Activated naive CD4-positive, alpha-beta T cell treated with anti-CD3 and anti-CD28 coated beads for 36 hours (primary cell): ENCODE measurements around the gene CD84. TPM values are rescaled to one million over a fixed set of nuclear protein-coding genes. Genes with fewer than 3 reads are reported as not detected.
"Not testable (repeated sequence)": the region's sequence is repeated elsewhere in the genome, so short reads cannot be mapped to it uniquely, and the experiment has no call there.

Experiments
- CTCF ChIA-PET: fragments of 350-600 bp; sonication (Branson Sonifier 250); formaldehyde crosslinking; loops from one replicate; lab custom pipeline; 2021; ENCODE audit warnings: antibody characterized with exemption; lab: Charles Lee
- DNase-seq: peaks from one replicate; pipeline ENCODE4 v3.0.0-alpha.2; 2020
- H3K27ac Mint-ChIP-seq: one replicate; pipeline ENCODE4 v1.8.0; 2021; ENCODE audit warnings: mild to moderate bottlenecking, mixed read lengths
- H3K27me3 Mint-ChIP-seq: one replicate; pipeline ENCODE4 v1.8.0; 2021; ENCODE audit warnings: low read depth, mixed read lengths
- H3K36me3 Mint-ChIP-seq: one replicate; pipeline ENCODE4 v1.8.0; 2021; ENCODE audit warnings: low read depth, mixed read lengths
- H3K4me1 Mint-ChIP-seq: one replicate; pipeline ENCODE4 v1.8.0; 2021; ENCODE audit warnings: low read depth, mixed read lengths
- H3K4me3 Mint-ChIP-seq: one replicate; pipeline ENCODE4 v1.8.0; 2021; ENCODE audit warnings: mild to moderate bottlenecking, moderate library complexity, mixed read lengths
- H3K9me3 Mint-ChIP-seq: one replicate; pipeline ENCODE4 v1.8.0; 2021; ENCODE audit warnings: mixed read lengths
- intact Hi-C: fragments of 100-400 bp; cut with micrococcal nuclease; formaldehyde crosslinking; loops from one replicate; pipeline ENCODE4 v1.15.1; 2023
- total RNA-seq, 2 experiments: library from RNA; stranded (reverse); gene quantifications; one replicate each; pipeline ENCODE4 v1.2.3, GENCODE V29; 2021

Gene CD84
- total RNA-seq, 2 experiments from 2014 or later, result 8.6 to 9.2 TPM

GRCh38 chr1:160499631-160500030 lies 79.7 kb downstream of the CD84 start:
- DNase-seq, result no peak
- intact Hi-C loops, result loop anchor here (1.0 kb wide), 1 partner anchor 8 kb away; no protein-coding TSS in a partner anchor
- H3K4me1 Mint-ChIP-seq, result peaks cover 83% of the 10 kb centered on the region
- H3K9me3 Mint-ChIP-seq, result peaks cover 15% of the 10 kb centered on the region
- no peaks in the 10 kb centered on the region for H3K27me3 Mint-ChIP-seq
- H3K4me3 Mint-ChIP-seq, result no peak overlapping the region
- peak overlapping the region; percentile 68 for H3K27ac Mint-ChIP-seq
- CTCF ChIA-PET, result interaction anchor here (0.6 to 1.3 kb wide), 2 partner anchors 110 to 469 kb away, joined by 4 read pairs; no protein-coding TSS in a partner anchor
- peaks cover 58% of the 10 kb centered on the region for H3K36me3 Mint-ChIP-seq

DNA sequence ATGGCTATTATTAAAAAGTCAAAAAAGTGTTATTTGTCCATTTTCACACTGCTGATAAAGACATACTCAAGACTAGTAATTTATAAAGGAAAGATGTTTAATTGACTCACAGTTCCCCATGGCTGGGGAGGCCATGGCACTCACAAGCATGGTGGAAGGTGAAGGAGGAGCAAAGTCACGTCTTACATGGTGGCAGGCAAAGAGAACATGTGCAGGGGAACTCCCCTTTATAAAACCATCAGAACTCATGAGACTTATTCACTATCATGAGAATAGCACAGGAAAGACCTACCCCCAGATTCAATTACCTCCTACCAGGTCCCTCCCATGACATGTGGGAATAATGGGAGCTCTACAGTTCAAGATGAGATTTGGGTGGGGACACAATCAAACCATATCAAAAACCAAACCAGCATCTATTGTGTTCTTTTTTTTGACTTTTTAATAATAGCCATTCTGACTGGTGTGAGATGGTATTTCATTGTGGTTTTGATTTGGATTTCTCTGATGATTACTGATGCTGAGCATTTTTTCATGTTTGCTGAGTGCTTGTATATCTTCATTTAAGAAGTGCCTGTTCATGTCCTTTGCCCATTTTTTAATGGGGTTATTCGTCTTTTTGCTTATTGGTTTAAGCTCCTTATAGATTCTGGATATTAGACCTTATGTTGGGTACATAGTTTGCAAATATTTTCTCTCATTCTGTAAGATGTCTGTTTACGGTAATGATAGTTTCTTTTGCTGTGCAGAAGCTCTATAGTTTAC lies 80.8 kb downstream of the CD84 start:
- peaks cover 78% of the 10 kb centered on the region for H3K4me1 Mint-ChIP-seq
- not testable (repeated sequence) for DNase-seq, H3K27me3 Mint-ChIP-seq, H3K4me3 Mint-ChIP-seq, H3K27ac Mint-ChIP-seq
- CTCF ChIA-PET, result interaction anchor here (0.8 to 1.3 kb wide), 4 partner anchors 16 to 111 kb away, joined by 3 to 4 read pairs (median 3); no protein-coding TSS in a partner anchor
- intact Hi-C loops, result loop anchor here (1.0 kb wide), 1 partner anchor 7 kb away; no protein-coding TSS in a partner anchor
- H3K9me3 Mint-ChIP-seq, result peaks cover 15% of the 10 kb centered on the region
- H3K36me3 Mint-ChIP-seq, result peaks cover 48% of the 10 kb centered on the region

GRCh38 chr1:160496334-160496733 lies 83.0 kb downstream of the CD84 start:
- H3K27me3 Mint-ChIP-seq, result no peaks in the 10 kb centered on the region
- H3K4me3 Mint-ChIP-seq, result no peak overlapping the region
- peaks cover 30% of the 10 kb centered on the region for H3K36me3 Mint-ChIP-seq
- CTCF ChIA-PET, result interaction anchor here (1.0 kb wide), 1 partner anchor 23 kb away, joined by 3 read pairs; no protein-coding TSS in a partner anchor
- H3K4me1 Mint-ChIP-seq, result peaks cover 60% of the 10 kb centered on the region
- intact Hi-C loops, result loop anchor here (1.0 kb wide), 1 partner anchor 20 kb away; no protein-coding TSS in a partner anchor
- peak overlapping the region; percentile 46 for H3K27ac Mint-ChIP-seq
- H3K9me3 Mint-ChIP-seq, result peaks cover 15% of the 10 kb centered on the region
- DNase-seq, result no peak

GRCh38 chr1:160494620-160495019 lies 84.7 kb downstream of the CD84 start:
- Mint-ChIP-seq H3K4me1 (peaks cover 57% of the 10 kb centered on the region), H3K27me3 (no peaks in the 10 kb centered on the region), H3K36me3 (peaks cover 32% of the 10 kb centered on the region), H3K4me3 (no peak overlapping the region), H3K27ac (peak overlapping the region; percentile 48), H3K9me3 (peaks cover 14% of the 10 kb centered on the region)
- intact Hi-C loops, result loop anchor here (1.0 kb wide), 1 partner anchor 11 kb away; no protein-coding TSS in a partner anchor
- CTCF ChIA-PET, result no interaction called here
- no peak for DNase-seq

DNA sequence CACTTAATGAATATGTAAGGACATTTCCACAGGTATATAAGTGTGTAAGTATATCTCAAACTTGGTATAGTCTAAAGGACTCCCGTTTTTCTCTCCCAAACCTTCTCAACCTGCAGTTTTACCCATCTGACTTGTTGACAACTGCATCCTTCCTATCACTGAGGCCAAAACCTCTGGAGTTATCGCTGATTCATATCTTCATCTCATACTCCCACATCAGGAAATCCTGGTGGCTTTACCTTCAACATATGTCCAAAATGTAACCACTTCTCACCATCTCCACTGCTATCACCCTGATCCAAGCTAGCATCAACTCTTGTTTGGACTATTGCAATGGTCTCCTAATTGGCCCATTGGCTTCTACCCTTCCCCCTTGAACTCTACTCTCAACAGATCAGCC lies 86.7 kb downstream of the CD84 start:
- Mint-ChIP-seq H3K27ac (no peak overlapping the region), H3K4me1 (peaks cover 54% of the 10 kb centered on the region), H3K27me3 (no peaks in the 10 kb centered on the region), H3K4me3 (no peak overlapping the region), H3K9me3 (no peaks in the 10 kb centered on the region), H3K36me3 (peaks cover 28% of the 10 kb centered on the region)
- CTCF ChIA-PET, result no interaction called here
- intact Hi-C loops, result no loop called here
- no peak for DNase-seq

DNA sequence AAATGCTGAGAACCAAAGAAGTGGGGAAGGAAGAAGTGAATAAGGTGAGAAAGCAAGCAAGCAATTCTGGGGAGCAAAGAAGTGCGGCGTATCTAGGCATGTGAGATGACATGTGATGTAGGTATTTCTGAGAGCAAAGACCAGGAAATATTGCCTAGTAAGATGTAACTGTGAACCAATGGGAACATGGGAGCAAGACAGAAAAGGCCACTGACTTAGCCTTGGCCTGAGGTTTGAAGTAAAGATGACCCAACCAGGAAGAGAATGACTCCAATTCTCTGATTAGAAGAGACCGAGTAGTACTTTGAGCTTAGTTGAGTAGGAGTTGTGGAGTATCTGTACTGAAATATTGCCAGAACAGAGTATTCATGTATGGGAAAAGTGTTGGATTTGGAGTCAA lies 87.3 kb downstream of the CD84 start:
- H3K4me1 Mint-ChIP-seq, result peaks cover 48% of the 10 kb centered on the region

More for the DNA sequence above, 87.3 kb downstream of the CD84 start:
- H3K27ac Mint-ChIP-seq, result no peak overlapping the region
- peaks cover 29% of the 10 kb centered on the region for H3K36me3 Mint-ChIP-seq
- H3K4me3 Mint-ChIP-seq, result no peak overlapping the region
- no peak for DNase-seq
- no peaks in the 10 kb centered on the region for H3K27me3 Mint-ChIP-seq
- no peaks in the 10 kb centered on the region for H3K9me3 Mint-ChIP-seq
- CTCF ChIA-PET, result no interaction called here
- intact Hi-C loops, result loop anchor here (1.0 kb wide), 1 partner anchor 7 kb away; no protein-coding TSS in a partner anchor

Other genes with a start within 250 kb of the CD84 start
- gene COPA, start 236.2 kb downstream of the CD84 start, total RNA-seq, result 100 to 1,000 TPM in 1 of 2 experiments, 10 to 100 TPM in 1; 97.8 to 101 TPM
- 10 to 100 TPM; 27.4 to 29.4 TPM for gene NCSTN, start 236.1 kb downstream of the CD84 start, total RNA-seq
- under 1 TPM in 1 of 2 experiments, not detected in 1; 0.07 TPM for gene NHLH1, start 212.4 kb downstream of the CD84 start, total RNA-seq
- under 1 TPM in 1 of 2 experiments, not detected in 1; 0.27 TPM for gene VANGL2, start 178.9 kb downstream of the CD84 start, total RNA-seq
- gene SLAMF6, start 56.2 kb downstream of the CD84 start, total RNA-seq, result 10 to 100 TPM; 55.0 to 55.5 TPM
- gene SLAMF1, start 67.5 kb upstream of the CD84 start, total RNA-seq, result 100 to 1,000 TPM; 101 to 112 TPM
- gene CD48, start 132.3 kb upstream of the CD84 start, total RNA-seq, result 100 to 1,000 TPM; 338 to 340 TPM
- gene SLAMF7, start 159.8 kb upstream of the CD84 start, total RNA-seq, result 10 to 100 TPM; 79.9 to 82.2 TPM
- 10 to 100 TPM; 19.5 to 19.6 TPM for gene LY9, start 216.7 kb upstream of the CD84 start, total RNA-seq